Keratinocyte (primary cell): ENCODE data around the gene ZNF407. TPM values are rescaled to one million over a fixed set of nuclear protein-coding genes. Genes with fewer than 3 reads are reported as not detected.

ENCODE experiments used
- DNase-seq: peaks from one replicate; pipeline ENCODE4 v3.0.0-alpha.2; 2011; ENCODE audit warnings: low read depth, missing footprints, low spot score
- FAIRE-seq: peaks from 2 replicates; lab custom pipeline; 2011; peaks lifted over from hg19 to GRCh38; lab: Jason Lieb, UNC
- H2AFZ ChIP-seq: 2 replicates; pipeline ENCODE4 v1.6.0; 2012; ENCODE audit warnings: low read length, control low read depth, inconsistent platforms; ENCODE audit not compliant: control insufficient read depth
- H3K27ac ChIP-seq: 2 replicates; pipeline ENCODE4 v1.5.1; 2011; ENCODE audit warnings: low read length; ENCODE audit not compliant: control insufficient read depth, insufficient read depth
- H3K27me3 ChIP-seq: 3 replicates; pipeline ENCODE4 v1.6.0; 2011; ENCODE audit warnings: low read length; ENCODE audit not compliant: control insufficient read depth, insufficient read depth; ENCODE audit errors: extremely low read depth
- H3K36me3 ChIP-seq, 2 experiments: 2 replicates in 1 of 2; 3 replicates in 1 of 2; pipeline ENCODE4 v1.5.1; 2011; ENCODE audit warnings: low read length in 2 of 2, mild to moderate bottlenecking in 1 of 2; ENCODE audit not compliant: control insufficient read depth in 2 of 2, insufficient read depth in 2 of 2; ENCODE audit errors: extremely low read depth in 1 of 2
- H3K4me1 ChIP-seq: 3 replicates; pipeline ENCODE4 v1.5.1; 2011; ENCODE audit warnings: low read length; ENCODE audit not compliant: control insufficient read depth, insufficient read depth; ENCODE audit errors: extremely low read depth
- H3K4me2 ChIP-seq: 3 replicates; pipeline ENCODE4 v1.6.0; 2011; ENCODE audit warnings: low read depth, low read length; ENCODE audit not compliant: control insufficient read depth, insufficient read depth; ENCODE audit errors: extremely low read depth
- H3K4me3 ChIP-seq, 3 experiments: fragments of 200-600 bp in 1 of 3; sonication (generic) in 1 of 3; 2 replicates in 2 of 3; 3 replicates in 1 of 3; pipeline ENCODE4 v1.5.1; 2011 to 2016; ENCODE audit warnings: low read length in 3 of 3, mild to moderate bottlenecking in 3 of 3, control low read depth in 2 of 3, inconsistent platforms in 1 of 3, low read depth in 1 of 3, mixed read lengths in 1 of 3, mixed run types in 1 of 3, moderate library complexity in 1 of 3; ENCODE audit not compliant: control insufficient read depth in 2 of 3, insufficient read depth in 2 of 3; ENCODE audit errors: extremely low read depth in 1 of 3
- H3K79me2 ChIP-seq: 2 replicates; pipeline ENCODE4 v1.6.0; 2012; ENCODE audit warnings: low read length; ENCODE audit not compliant: control insufficient read depth, insufficient read depth
- H3K9ac ChIP-seq: 3 replicates; pipeline ENCODE4 v1.6.0; 2011; ENCODE audit warnings: low read length; ENCODE audit not compliant: control insufficient read depth, insufficient read depth; ENCODE audit errors: extremely low read depth
- H3K9me1 ChIP-seq: 3 replicates; pipeline ENCODE4 v1.6.0; 2011; ENCODE audit warnings: low read length; ENCODE audit not compliant: control insufficient read depth, insufficient read depth; ENCODE audit errors: extremely low read depth
- H3K9me3 ChIP-seq: 2 replicates; pipeline ENCODE4 v1.5.1; 2012; ENCODE audit warnings: low read depth, low read length; ENCODE audit not compliant: control insufficient read depth
- H4K20me1 ChIP-seq: 3 replicates; pipeline ENCODE4 v1.6.0; 2011; ENCODE audit warnings: low read length; ENCODE audit not compliant: control insufficient read depth, insufficient read depth; ENCODE audit errors: extremely low read depth
- EZH2 ChIP-seq: IDR thresholded peaks from one replicate; pipeline ENCODE4 v1.6.1; 2012; ENCODE audit warnings: inconsistent platforms, mild to moderate bottlenecking, low read length, moderate library complexity
- dilution Hi-C: fragments of 300-500 bp; cut with MboI; formaldehyde crosslinking; loops from one replicate; pipeline ENCODE4 v1.7.0; 2020; ENCODE audit warnings: low sequenced_read_pairs; ENCODE audit not compliant: extremely low pct_ligation_motif_present
- polyA plus RNA-seq, 5 experiments: library from polyadenylated mRNA; depleted of rRNA in 3 of 5; stranded (reverse) in 3 of 5; stranded (forward) in 1 of 5; unstranded in 1 of 5; fragments of >200 nt; gene quantifications; 1 replicate in 1 of 5; 2 replicates in 3 of 5; 3 replicates in 1 of 5; pipeline versions ENCODE4 v1.2.1 to v1.2.3, GENCODE V29; 2011 to 2012; ENCODE audit warnings: missing spikeins in 2 of 5, low read depth in 1 of 5, low replicate concordance in 1 of 5
- TF ChIP-seq, protein P1 (sequence below), 3 experiments: IDR thresholded peaks in 1 of 3; conservative IDR thresholded peaks in 1 of 3; optimal IDR thresholded peaks in 1 of 3; 2 replicates in 2 of 3; 3 replicates in 1 of 3; pipeline versions ENCODE3 to v1.5.1; 2011; ENCODE audit warnings: low read length in 3 of 3, mild to moderate bottlenecking in 3 of 3, moderate library complexity in 2 of 3, control low read depth in 1 of 3, inconsistent platforms in 1 of 3; ENCODE audit not compliant: insufficient read depth in 2 of 3; ENCODE audit errors: extremely low read depth in 1 of 3

ZNF407 gene
- polyA plus RNA-seq, 1 donor (not counting 4 experiments of a cell fraction or from before 2014, with no cell fraction given), result 3.8 TPM

- FAIRE-seq (no peak), DNase-seq (no peak)
- no peak overlapping the region for H2AFZ ChIP-seq
- H3K4me1 ChIP-seq, result no peaks in the 10 kb centered on the region
- H3K9ac ChIP-seq, result no peak overlapping the region
- H3K36me3 ChIP-seq, result no peaks in the 10 kb centered on the region
- H3K79me2 ChIP-seq, result no peaks in the 10 kb centered on the region
- no peaks in the 10 kb centered on the region for H3K27me3 ChIP-seq
- no peak overlapping the region for H3K4me2 ChIP-seq
- H3K9me1 ChIP-seq, result no peaks in the 10 kb centered on the region
- no peaks in the 10 kb centered on the region for H3K9me3 ChIP-seq
- TF ChIP-seq EZH2, result no peak
- TF ChIP-seq, protein P1, sequence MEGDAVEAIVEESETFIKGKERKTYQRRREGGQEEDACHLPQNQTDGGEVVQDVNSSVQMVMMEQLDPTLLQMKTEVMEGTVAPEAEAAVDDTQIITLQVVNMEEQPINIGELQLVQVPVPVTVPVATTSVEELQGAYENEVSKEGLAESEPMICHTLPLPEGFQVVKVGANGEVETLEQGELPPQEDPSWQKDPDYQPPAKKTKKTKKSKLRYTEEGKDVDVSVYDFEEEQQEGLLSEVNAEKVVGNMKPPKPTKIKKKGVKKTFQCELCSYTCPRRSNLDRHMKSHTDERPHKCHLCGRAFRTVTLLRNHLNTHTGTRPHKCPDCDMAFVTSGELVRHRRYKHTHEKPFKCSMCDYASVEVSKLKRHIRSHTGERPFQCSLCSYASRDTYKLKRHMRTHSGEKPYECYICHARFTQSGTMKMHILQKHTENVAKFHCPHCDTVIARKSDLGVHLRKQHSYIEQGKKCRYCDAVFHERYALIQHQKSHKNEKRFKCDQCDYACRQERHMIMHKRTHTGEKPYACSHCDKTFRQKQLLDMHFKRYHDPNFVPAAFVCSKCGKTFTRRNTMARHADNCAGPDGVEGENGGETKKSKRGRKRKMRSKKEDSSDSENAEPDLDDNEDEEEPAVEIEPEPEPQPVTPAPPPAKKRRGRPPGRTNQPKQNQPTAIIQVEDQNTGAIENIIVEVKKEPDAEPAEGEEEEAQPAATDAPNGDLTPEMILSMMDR (optimal IDR thresholded peaks at IDR 0.05 in 1 of 3, IDR thresholded peaks at IDR 0.05 in 1 of 3, conservative IDR thresholded peaks at IDR 0.05 in 1 of 3; ENCODE audit: extremely low read depth in 1 of 3, insufficient read depth in 2 of 3, low read length in 3 of 3), result no peak
- no peaks in the 10 kb centered on the region for H4K20me1 ChIP-seq
- H3K4me3 ChIP-seq, result no peak overlapping the region
- dilution Hi-C loops, result no loop called here
- H3K27ac ChIP-seq, result no peak overlapping the region
These were observed 15.0 kb upstream of the ZNF407 start for GRCh38 chr18:74582642-74583041.

- Histone ChIP-seq H3K9me3 (no peaks in the 10 kb centered on the region), H3K9ac (no peak overlapping the region), H4K20me1 (no peaks in the 10 kb centered on the region), H3K36me3 (no peaks in the 10 kb centered on the region), H3K27me3 (no peaks in the 10 kb centered on the region), H3K9me1 (no peaks in the 10 kb centered on the region), H3K27ac (no peak overlapping the region), H2AFZ (no peak overlapping the region), H3K4me1 (no peaks in the 10 kb centered on the region), H3K79me2 (no peaks in the 10 kb centered on the region), H3K4me3 (no peak overlapping the region), H3K4me2 (no peak overlapping the region)
- no peak for TF ChIP-seq EZH2
- TF ChIP-seq, protein P1 (optimal IDR thresholded peaks at IDR 0.05 in 1 of 3, IDR thresholded peaks at IDR 0.05 in 1 of 3, conservative IDR thresholded peaks at IDR 0.05 in 1 of 3; ENCODE audit: extremely low read depth in 1 of 3, insufficient read depth in 2 of 3, low read length in 3 of 3), result no peak
- DNase-seq (no peak), FAIRE-seq (no peak)
- dilution Hi-C loops, result no loop called here
These were observed 10.2 kb upstream of the ZNF407 start for GRCh38 chr18:74587441-74587840.
